IMR-90 (cell line): ENCODE data around the gene DOK4. TPM values are rescaled to one million over a fixed set of nuclear protein-coding genes. Genes with fewer than 3 reads are reported as not detected.

Experiments
- ATAC-seq: fragments of 200-7000 bp; cut with Tn5 transposase; 2 replicates; pipeline ENCODE4 v1.9.1; 2020; ENCODE audit warnings: low read depth, mild to moderate bottlenecking, moderate library complexity
- BruUV-seq: library from RNA; stranded (reverse); fragments of 400-500 nt; replicated peaks from 2 replicates; lab custom pipeline; 2021; lab: Mats Ljungman, UMichigan
- CTCF ChIA-PET: fragments of 300-600 bp; formaldehyde crosslinking; extraction: SDS; loops from one replicate; lab custom pipeline; 2021; ENCODE audit warnings: antibody characterized with exemption; lab: Yijun Ruan, JAX
- POLR2A ChIA-PET: fragments of 300-600 bp; sonication (Branson Sonifier 250); formaldehyde crosslinking; loops from one replicate; lab custom pipeline; 2022; ENCODE audit warnings: antibody characterized with exemption; ENCODE audit not compliant: unreplicated experiment; lab: Charles Lee
- DNase-seq: peaks from one replicate; pipeline ENCODE4 v3.0.0; 2013
- H2AFZ ChIP-seq: replicated peaks from 2 replicates; pipeline ENCODE3; 2013; ENCODE audit warnings: low read length, mild to moderate bottlenecking; ENCODE audit not compliant: poor library complexity
- H2AK5ac ChIP-seq: 2 replicates; pipeline ENCODE4 v1.6.1; 2013; ENCODE audit warnings: low read depth, low read length, inconsistent platforms
- H2AK9ac ChIP-seq: replicated peaks from 2 replicates; pipeline ENCODE3; 2013; ENCODE audit warnings: mild to moderate bottlenecking, low read depth, low read length, moderate library complexity; ENCODE audit not compliant: poor library complexity
- H2BK120ac ChIP-seq: 2 replicates; pipeline ENCODE4 v1.6.1; 2013; ENCODE audit warnings: low read depth, low read length, inconsistent platforms
- H2BK15ac ChIP-seq: 3 replicates; pipeline ENCODE4 v1.6.1; 2013; ENCODE audit warnings: low read depth, low read length, inconsistent platforms
- H2BK20ac ChIP-seq: 2 replicates; pipeline ENCODE4 v1.6.1; 2013; ENCODE audit warnings: low read depth, mild to moderate bottlenecking, inconsistent platforms, low read length, moderate library complexity
- H2BK5ac ChIP-seq: 2 replicates; pipeline ENCODE4 v1.6.1; 2013; ENCODE audit warnings: mild to moderate bottlenecking, low read depth, low read length, inconsistent platforms; ENCODE audit not compliant: poor library complexity, severe bottlenecking
- H3K14ac ChIP-seq: replicated peaks from 2 replicates; pipeline ENCODE4 v1.6.1; 2013; ENCODE audit warnings: low read depth, low read length, inconsistent platforms
- H3K18ac ChIP-seq: 2 replicates; pipeline ENCODE4 v1.6.1; 2013; ENCODE audit warnings: low read depth, low read length, control low read depth
- H3K23ac ChIP-seq: 2 replicates; pipeline ENCODE4 v1.6.1; 2013; ENCODE audit warnings: low read depth, low read length, inconsistent platforms
- H3K27ac ChIP-seq: 2 replicates; pipeline ENCODE4 v1.5.1; 2013; ENCODE audit warnings: mild to moderate bottlenecking, control low read depth, low read length; ENCODE audit not compliant: insufficient read depth
- H3K27me3 ChIP-seq: 2 replicates; pipeline ENCODE4 v1.6.1; 2013; ENCODE audit warnings: low read length; ENCODE audit not compliant: control insufficient read depth, insufficient read depth
- H3K36me3 ChIP-seq: 2 replicates; pipeline ENCODE4 v1.6.1; 2013; ENCODE audit warnings: low read length, mixed read lengths; ENCODE audit not compliant: control insufficient read depth, insufficient read depth
- H3K4ac ChIP-seq: 2 replicates; pipeline ENCODE4 v1.6.1; 2013; ENCODE audit warnings: low read depth, low read length, inconsistent platforms
- H3K4me1 ChIP-seq: 2 replicates; pipeline ENCODE4 v1.6.1; 2013; ENCODE audit warnings: low read length, mixed read lengths; ENCODE audit not compliant: control insufficient read depth, insufficient read depth
- H3K4me2 ChIP-seq: 2 replicates; pipeline ENCODE4 v1.6.1; 2013; ENCODE audit warnings: low read depth, mild to moderate bottlenecking, control low read depth, low read length, moderate library complexity
- H3K4me3 ChIP-seq: 2 replicates; pipeline ENCODE4 v1.5.1; 2013; ENCODE audit warnings: low read depth, mild to moderate bottlenecking, control low read depth, low read length, moderate library complexity; ENCODE audit not compliant: insufficient read depth
- H3K56ac ChIP-seq: 2 replicates; pipeline ENCODE4 v1.6.1; 2013; ENCODE audit warnings: low read length, inconsistent platforms; ENCODE audit not compliant: insufficient read depth; ENCODE audit errors: extremely low read depth
- H3K79me1 ChIP-seq, 2 experiments: 2 replicates each; pipeline ENCODE4 v1.6.1; 2013; ENCODE audit warnings: low read length in 2 of 2, inconsistent platforms in 1 of 2, low read depth in 1 of 2
- H3K9ac ChIP-seq: 2 replicates; pipeline ENCODE4 v1.6.1; 2013; ENCODE audit warnings: low read depth, low read length, control low read depth
- H3K9me1 ChIP-seq: 2 replicates; pipeline ENCODE4 v1.6.1; 2013; ENCODE audit warnings: low read length, inconsistent platforms; ENCODE audit not compliant: insufficient read depth
- H3K9me3 ChIP-seq: 2 replicates; pipeline ENCODE4 v1.6.1; 2013; ENCODE audit warnings: low read length; ENCODE audit not compliant: control insufficient read depth, insufficient read depth
- H4K20me1 ChIP-seq: 2 replicates; pipeline ENCODE4 v1.6.1; 2013; ENCODE audit warnings: low read length, inconsistent platforms; ENCODE audit not compliant: insufficient read depth
- H4K5ac ChIP-seq: 2 replicates; pipeline ENCODE4 v1.6.1; 2013; ENCODE audit warnings: mild to moderate bottlenecking, low read depth, low read length, control low read depth
- H4K8ac ChIP-seq, 2 experiments: 2 replicates each; pipeline ENCODE4 v1.6.1; 2013; ENCODE audit warnings: low read depth in 2 of 2, low read length in 2 of 2, control low read depth in 1 of 2, inconsistent platforms in 1 of 2
- H4K91ac ChIP-seq: 2 replicates; pipeline ENCODE4 v1.6.1; 2013; ENCODE audit warnings: low read depth, low read length, inconsistent platforms; ENCODE audit not compliant: insufficient read depth
- BHLHE40 ChIP-seq: fragments of 150-350 bp; IDR thresholded peaks from 2 replicates; pipeline ENCODE4 v1.6.1; 2016; ENCODE audit warnings: mild to moderate bottlenecking, low read depth, low read length
- ELK1 ChIP-seq: fragments of 150-350 bp; IDR thresholded peaks from 2 replicates; pipeline ENCODE4 v1.6.1; 2016; ENCODE audit warnings: low read depth, mild to moderate bottlenecking, low read length, moderate library complexity, borderline replicate concordance
- POLR2A ChIP-seq: IDR thresholded peaks from 2 replicates; pipeline ENCODE4 v1.6.1; 2012; ENCODE audit warnings: mild to moderate bottlenecking, low read depth, low read length
- RCOR1 ChIP-seq: IDR thresholded peaks from 2 replicates; pipeline ENCODE4 v1.6.1; 2012; ENCODE audit warnings: mild to moderate bottlenecking, low read length, improper control_type of control experiment; ENCODE audit not compliant: insufficient replicate concordance
- RFX5 ChIP-seq: IDR thresholded peaks from 2 replicates; pipeline ENCODE4 v1.8.0; 2012; ENCODE audit warnings: low read depth, mild to moderate bottlenecking, low read length, moderate library complexity
- SMC3 ChIP-seq: fragments of 150-350 bp; IDR thresholded peaks from 2 replicates; pipeline ENCODE4 v1.6.1; 2016; ENCODE audit warnings: low read depth, mild to moderate bottlenecking, antibody characterized with exemption, low read length, moderate library complexity
- WGBS, 2 experiments: methylation state at CpG; one replicate each; pipeline versions ENCODE4 v1.1.5 to v1.1.7; 2013; ENCODE audit warnings: missing lambda C conversion rate in 2 of 2; ENCODE audit not compliant: insufficient read length in 1 of 2; ENCODE audit errors: extremely low coverage in 2 of 2; 5-methylcytosine and 5-hydroxymethylcytosine counted together
- dilution Hi-C: fragments of 300-500 bp; cut with HindIII; formaldehyde crosslinking; loops from one replicate; pipeline ENCODE4 v1.14.3; 2018; ENCODE audit warnings: low sequenced_read_pairs; ENCODE audit not compliant: unreplicated experiment
- in situ Hi-C: fragments of 300-500 bp; cut with MboI; formaldehyde crosslinking; loops from 3 replicates; pipeline ENCODE4 v1.14.3; 2019; ENCODE audit warnings: low sequenced_read_pairs, inconsistent platforms, mixed read lengths
- intact Hi-C: fragments of 100-400 bp; cut with micrococcal nuclease; formaldehyde crosslinking; loops from 2 replicates; pipeline ENCODE4 v1.10.0; 2022
- polyA plus RNA-seq, 3 experiments: library from polyadenylated mRNA; depleted of rRNA; stranded (reverse); fragments of >200 nt; gene quantifications; 2 replicates each; pipeline ENCODE4 v1.2.3, GENCODE V29; 2012; ENCODE audit warnings: low replicate concordance in 1 of 3
- total RNA-seq: library from RNA; depleted of rRNA; stranded (reverse); fragments of >200 nt; gene quantifications from 2 replicates; pipeline ENCODE4 v1.2.3, GENCODE V29; 2012

DOK4 gene
- total and polyA plus RNA-seq, 2 of the 4 experiments (the other 2 are of a cell fraction), result 22.0 to 25.9 TPM

GRCh38 chr16:57534881-57535658 lies 48.8 kb upstream of the DOK4 start:
- H3K27ac ChIP-seq, result peak overlapping the region; percentile 88; the same call in 1 of the 2 replicates
- 75% methylated on average over 6 of the region's 13 CpGs; no CpG with 5 or more reads in 1 of the 2 experiments for WGBS, 2 experiments

More at GRCh38 chr16:57534881-57535658, 48.8 kb upstream of the DOK4 start:
- ATAC-seq, result no peak
- no peak for DNase-seq
- no peak overlapping the region for H3K56ac ChIP-seq
- H4K8ac ChIP-seq, result peak overlapping the region; percentile 97; a peak in 2 of 4 replicates
- H3K9ac ChIP-seq, result peak overlapping the region; percentile 88
- no peak overlapping the region for H2BK120ac ChIP-seq
- POLR2A ChIA-PET, result no interaction called here
- intact Hi-C loops, result no loop called here
- no peak overlapping the region for H3K23ac ChIP-seq
- no TSS peak for BruUV-seq
- CTCF ChIA-PET, result no interaction called here
- H3K9me3 ChIP-seq, result no peaks in the 10 kb centered on the region
- no peak for TF ChIP-seq ELK1
- no peak for TF ChIP-seq POLR2A
- no peak for TF ChIP-seq RCOR1
- TF ChIP-seq RFX5, result no peak
- no peak for TF ChIP-seq BHLHE40
- TF ChIP-seq SMC3, result no peak
- peak overlapping the region; percentile 99 for H3K4me3 ChIP-seq
- dilution Hi-C loops, result no loop called here
- H2BK5ac ChIP-seq, result no peak overlapping the region
- H2BK20ac ChIP-seq, result no peak overlapping the region; the same call in 1 of the 2 replicates
- peak overlapping the region; percentile 65; the same call in 1 of the 3 replicates for H2BK15ac ChIP-seq
- H3K18ac ChIP-seq, result no peak overlapping the region
- peak overlapping the region; percentile 99 for H3K4me2 ChIP-seq
- H3K27me3 ChIP-seq, result peaks cover 10% of the 10 kb centered on the region
- H2AK5ac ChIP-seq, result peak overlapping the region; percentile 91
- peak overlapping the region; percentile 87 for H3K4ac ChIP-seq
- peaks cover 1% of the 10 kb centered on the region; the same call in 1 of the 2 replicates for H3K36me3 ChIP-seq
- H3K79me1 ChIP-seq, result peaks cover 7 to 27% of the 10 kb centered on the region in 2 experiments; a peak in 3 of 4 replicates
- peak overlapping the region; percentile 47 for H3K14ac ChIP-seq
- H4K20me1 ChIP-seq, result peaks cover 5% of the 10 kb centered on the region; the same call in 1 of the 2 replicates
- H2AK9ac ChIP-seq, result peak overlapping the region; percentile 92
- peak overlapping the region; percentile 93; the same call in 1 of the 2 replicates for H4K5ac ChIP-seq
- H4K91ac ChIP-seq, result peak overlapping the region; percentile 75; the same call in 1 of the 2 replicates
- in situ Hi-C loops, result no loop called here
- H2AFZ ChIP-seq, result peak overlapping the region; percentile 98
- peaks cover 5% of the 10 kb centered on the region; the same call in 1 of the 2 replicates for H3K9me1 ChIP-seq
- H3K4me1 ChIP-seq, result peaks cover 27% of the 10 kb centered on the region
